ENCODE data around the gene PLLP.

The PLLP gene, protein sequence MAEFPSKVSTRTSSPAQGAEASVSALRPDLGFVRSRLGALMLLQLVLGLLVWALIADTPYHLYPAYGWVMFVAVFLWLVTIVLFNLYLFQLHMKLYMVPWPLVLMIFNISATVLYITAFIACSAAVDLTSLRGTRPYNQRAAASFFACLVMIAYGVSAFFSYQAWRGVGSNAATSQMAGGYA

GRCh38 chr16:57284209-57284951, at the start of gene PLLP:
Gene PLLP (minus strand): TSS chr16:57284672. CDS start chr16:57284540, 132 bp downstream.
- DNase-seq (ENCODE audit: low read depth in 4 of 4, low spot score in 1 of 4): peak in 1 of 4 experiments; percentile 28

GRCh38 chr16:57333402-57333801, 48.9 kb upstream of the PLLP start:
- DNase-seq (ENCODE audit: low read depth in 4 of 4, low spot score in 1 of 4): no peak

DNA sequence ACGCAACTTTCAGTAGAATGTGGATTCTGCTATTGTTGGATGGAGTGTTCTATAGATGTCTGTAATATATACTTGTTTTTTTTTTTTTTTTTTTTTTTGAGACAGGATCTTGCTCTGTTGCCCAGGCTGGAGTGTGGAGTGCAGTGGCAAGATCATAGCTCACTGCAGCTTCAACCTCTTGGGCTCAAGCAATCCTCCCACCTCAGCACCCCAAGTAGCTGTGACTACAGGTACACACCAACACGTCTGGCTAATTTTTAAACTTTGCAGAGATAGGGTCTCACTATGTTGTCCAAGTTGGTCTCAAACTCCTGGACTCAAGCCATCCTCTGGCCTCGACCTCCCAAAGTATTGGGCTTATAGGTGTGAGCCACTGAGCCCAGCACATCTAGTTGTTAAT, 46.9 kb upstream of the PLLP start:
- DNase-seq (ENCODE audit: low read depth in 4 of 4, low spot score in 1 of 4): no peak

DNA sequence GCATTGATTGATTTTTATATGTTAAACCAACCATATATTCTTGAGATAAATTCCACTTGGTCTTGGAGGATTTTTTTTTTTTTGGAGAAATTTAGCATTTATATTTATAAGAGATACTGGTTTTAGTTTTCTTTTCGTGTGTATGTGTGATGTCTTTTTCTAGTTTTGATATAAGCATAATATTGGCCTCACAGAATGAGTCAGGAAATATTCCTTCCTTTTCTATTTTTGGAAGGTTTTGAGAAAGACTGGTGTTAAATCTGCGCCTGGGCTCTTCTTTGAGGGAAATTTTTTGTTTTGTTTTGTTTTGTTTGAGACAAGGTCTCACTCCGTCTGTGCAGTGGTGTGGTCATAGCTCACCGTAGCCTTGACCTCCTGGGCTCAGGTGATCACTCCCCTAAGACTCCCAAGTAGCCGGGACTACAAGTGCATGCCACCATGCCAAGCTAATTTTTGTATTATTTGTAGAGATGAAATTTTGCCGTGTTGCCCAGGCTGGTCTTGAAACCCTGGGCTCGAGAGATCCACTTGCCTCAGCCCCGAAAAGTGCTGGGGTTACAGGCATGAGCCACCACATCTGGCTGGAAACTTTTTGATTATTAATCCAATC, 45.4 kb upstream of the PLLP start:
- DNase-seq (ENCODE audit: low read depth in 4 of 4, low spot score in 1 of 4): no peak

DNA sequence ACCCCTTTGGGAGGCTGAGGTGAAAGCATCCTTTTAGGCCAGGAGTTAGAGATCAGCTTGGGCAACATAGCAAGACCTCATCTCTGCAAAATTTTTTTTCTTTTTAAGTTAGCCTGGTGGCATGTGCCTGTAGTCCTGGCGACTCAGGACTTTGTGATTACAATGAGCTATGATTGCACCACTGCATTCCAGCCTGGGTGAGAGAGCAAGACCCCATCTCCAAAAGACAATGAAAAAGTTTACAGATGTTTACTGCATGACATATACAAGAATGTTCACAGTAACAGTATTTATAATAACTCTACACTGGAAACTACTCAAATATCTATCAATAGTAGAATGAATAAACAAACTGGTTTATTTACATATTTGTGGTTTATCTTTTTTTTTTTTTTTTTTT, 41.0 kb upstream of the PLLP start:
- DNase-seq (ENCODE audit: low read depth in 4 of 4, low spot score in 1 of 4): no peak

- DNase-seq (ENCODE audit: low read depth in 4 of 4, low spot score in 1 of 4): no peak
Measured at GRCh38 chr16:57324749-57325148, 40.3 kb upstream of the PLLP start.

GRCh38 chr16:57319646-57320045, 35.2 kb upstream of the PLLP start:
- no peak for DNase-seq (ENCODE audit: low read depth in 4 of 4, low spot score in 1 of 4)

- DNase-seq (ENCODE audit: low read depth in 4 of 4, low spot score in 1 of 4): no peak
Measured at GRCh38 chr16:57318240-57318970, 33.9 kb upstream of the PLLP start.

GRCh38 chr16:57316390-57317017, 32.0 kb upstream of the PLLP start:
- no peak for DNase-seq (ENCODE audit: low read depth in 4 of 4, low spot score in 1 of 4)

- no peak for DNase-seq (ENCODE audit: low read depth in 4 of 4, low spot score in 1 of 4)
Measured at GRCh38 chr16:57315416-57315815, 30.9 kb upstream of the PLLP start.

GRCh38 chr16:57314161-57314785, 29.8 kb upstream of the PLLP start:
- DNase-seq (ENCODE audit: low read depth in 4 of 4, low spot score in 1 of 4): no peak

- DNase-seq (ENCODE audit: low read depth in 4 of 4, low spot score in 1 of 4): no peak
Measured at GRCh38 chr16:57313509-57313908, 29.0 kb upstream of the PLLP start.

DNA sequence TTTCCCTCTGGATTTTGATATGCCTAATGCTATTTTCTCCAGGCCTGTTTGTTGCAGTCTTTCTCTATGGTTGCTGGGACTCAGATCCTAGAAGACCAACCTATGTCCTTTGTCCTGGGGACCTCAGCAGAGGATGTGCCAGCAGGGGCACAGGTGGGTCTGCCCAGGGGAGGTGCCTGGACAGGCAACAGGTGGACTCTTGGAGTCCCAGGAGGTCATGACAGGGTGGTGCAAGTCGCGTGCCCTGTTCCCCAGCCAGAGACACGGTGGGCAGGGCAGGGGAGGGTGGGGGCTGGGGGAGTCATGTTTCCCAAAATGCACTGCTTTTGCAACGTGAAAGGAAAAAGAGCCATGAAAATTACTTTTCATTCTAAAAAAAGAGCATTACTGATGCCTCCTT, 26.3 kb upstream of the PLLP start:
- no peak for DNase-seq (ENCODE audit: low read depth in 4 of 4, low spot score in 1 of 4)

GRCh38 chr16:57308041-57308440, 23.6 kb upstream of the PLLP start:
- no peak for DNase-seq (ENCODE audit: low read depth in 4 of 4, low spot score in 1 of 4)

DNA sequence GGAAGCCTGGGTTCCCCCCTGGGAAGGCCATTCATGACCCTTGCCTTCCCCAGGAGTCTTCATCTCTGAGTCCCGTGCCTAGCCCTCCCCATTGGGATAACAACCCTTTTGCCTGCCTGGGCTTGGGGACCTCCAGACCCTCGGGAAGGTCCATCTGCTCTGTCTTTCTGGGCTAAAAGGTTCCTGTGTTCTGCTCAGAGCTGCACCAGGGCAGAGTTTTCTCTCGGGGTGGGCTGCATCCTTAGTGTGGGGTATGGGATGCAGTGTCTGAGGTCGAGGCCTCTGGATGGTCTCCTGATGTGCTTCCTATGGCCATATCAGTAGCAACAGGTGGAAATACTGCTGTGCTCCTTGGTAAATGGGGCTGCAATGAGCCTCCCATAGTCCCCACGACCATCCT, 22.9 kb upstream of the PLLP start:
- no peak for DNase-seq (ENCODE audit: low read depth in 4 of 4, low spot score in 1 of 4)

DNA sequence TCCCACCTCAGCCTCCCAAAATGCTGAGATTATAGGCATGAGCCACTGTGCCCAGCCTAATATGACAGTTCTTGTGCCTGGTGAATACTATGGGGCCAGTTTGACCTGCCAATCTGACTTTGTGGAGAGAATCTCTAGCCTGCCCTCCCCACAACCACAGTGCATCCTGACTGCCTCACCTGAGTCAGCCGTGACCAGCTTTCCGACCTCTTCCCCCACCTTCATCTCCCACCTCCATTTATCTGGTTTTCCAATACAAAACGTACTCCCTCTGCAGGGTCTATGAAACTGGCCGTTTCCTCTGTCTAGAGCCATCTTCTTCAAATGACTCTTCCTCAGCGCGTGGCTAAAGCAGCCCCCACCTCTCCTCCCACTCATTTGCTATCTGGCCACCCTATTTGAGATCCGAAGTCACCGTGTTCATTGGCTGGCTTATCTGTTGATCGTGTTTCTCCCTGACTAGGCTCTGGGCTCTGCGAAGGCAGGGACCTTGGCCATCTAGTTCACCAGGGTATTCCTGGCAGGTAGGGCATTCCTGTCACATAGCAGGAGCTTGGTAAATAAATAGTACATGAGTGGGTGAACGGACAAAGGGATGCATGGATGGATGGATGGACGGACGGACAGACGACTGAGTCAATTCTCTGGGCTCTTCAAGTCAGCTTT, 22.3 kb upstream of the PLLP start:
- no peak for DNase-seq (ENCODE audit: low read depth in 4 of 4, low spot score in 1 of 4)

- no peak for DNase-seq (ENCODE audit: low read depth in 4 of 4, low spot score in 1 of 4)
Measured at GRCh38 chr16:57305159-57305811, 20.8 kb upstream of the PLLP start.

DNA sequence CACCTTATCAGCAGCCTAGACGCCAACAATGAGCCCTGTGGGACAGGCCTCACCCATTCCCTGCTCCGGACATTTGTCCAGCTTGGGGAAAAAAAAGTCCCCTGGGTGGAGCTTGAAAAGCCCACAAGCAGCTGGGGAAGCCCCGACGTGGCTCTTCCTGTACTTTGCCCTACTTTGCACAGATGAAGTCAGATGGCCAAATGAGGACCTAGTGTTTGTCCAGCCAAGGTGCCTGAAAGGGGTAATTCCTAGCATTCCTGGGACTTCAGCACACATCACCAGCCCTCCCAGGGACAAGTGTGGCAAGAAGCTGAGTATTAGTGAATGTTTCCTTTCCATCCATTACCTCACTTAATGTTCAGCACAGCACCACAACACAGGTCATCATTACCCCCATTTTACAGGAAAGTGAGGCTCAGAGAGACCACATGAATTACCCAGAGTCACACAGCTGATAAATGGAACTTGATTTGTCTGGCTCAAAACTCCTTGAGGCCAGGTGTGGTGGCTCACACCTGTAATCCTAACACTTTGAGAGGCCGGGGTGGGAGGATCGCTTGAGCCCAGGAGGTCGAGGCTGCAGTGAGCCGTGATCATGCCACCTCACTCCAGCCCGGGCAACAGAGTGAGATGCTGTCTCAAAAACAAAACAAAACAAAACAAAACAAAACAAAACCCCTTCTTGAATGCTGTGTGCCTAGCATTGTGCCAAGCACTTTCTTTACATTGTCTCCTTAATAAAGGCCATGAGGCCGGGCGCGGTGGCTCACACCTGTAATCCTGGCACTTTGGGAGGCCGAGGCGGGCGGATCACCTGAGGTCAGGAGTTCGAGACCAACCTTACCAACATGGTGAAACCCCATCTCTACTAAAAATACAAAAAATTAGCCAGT, 19.9 kb upstream of the PLLP start:
- no peak for DNase-seq (ENCODE audit: low read depth in 4 of 4, low spot score in 1 of 4)

DNA sequence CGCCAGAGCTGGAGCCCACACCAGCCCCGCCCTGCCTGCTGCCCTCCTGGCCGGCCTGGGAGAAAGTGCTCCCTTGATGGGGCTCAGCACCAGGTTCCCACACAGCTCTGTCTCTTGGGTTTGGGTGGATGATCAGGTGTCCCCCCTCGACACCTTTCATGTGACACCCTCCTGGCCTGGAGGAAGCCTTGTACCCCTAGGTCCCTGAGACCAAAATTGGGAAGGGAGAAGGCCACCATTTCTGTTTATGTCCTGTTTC, 19.4 kb upstream of the PLLP start:
- DNase-seq (ENCODE audit: low read depth in 4 of 4, low spot score in 1 of 4): no peak
